GM19452 (cell line): ENCODE results near the gene RNH1.
A peak's percentile ranks its signal among the peaks of the same experiment; 100 is the strongest.

ENCODE experiments used
- ATAC-seq: cut with Tn5 transposase; IDR thresholded peaks from one replicate; pipeline ENCODE4 v1.9.1; 2021; ENCODE audit not compliant: unreplicated experiment

Gene RNH1

DNA sequence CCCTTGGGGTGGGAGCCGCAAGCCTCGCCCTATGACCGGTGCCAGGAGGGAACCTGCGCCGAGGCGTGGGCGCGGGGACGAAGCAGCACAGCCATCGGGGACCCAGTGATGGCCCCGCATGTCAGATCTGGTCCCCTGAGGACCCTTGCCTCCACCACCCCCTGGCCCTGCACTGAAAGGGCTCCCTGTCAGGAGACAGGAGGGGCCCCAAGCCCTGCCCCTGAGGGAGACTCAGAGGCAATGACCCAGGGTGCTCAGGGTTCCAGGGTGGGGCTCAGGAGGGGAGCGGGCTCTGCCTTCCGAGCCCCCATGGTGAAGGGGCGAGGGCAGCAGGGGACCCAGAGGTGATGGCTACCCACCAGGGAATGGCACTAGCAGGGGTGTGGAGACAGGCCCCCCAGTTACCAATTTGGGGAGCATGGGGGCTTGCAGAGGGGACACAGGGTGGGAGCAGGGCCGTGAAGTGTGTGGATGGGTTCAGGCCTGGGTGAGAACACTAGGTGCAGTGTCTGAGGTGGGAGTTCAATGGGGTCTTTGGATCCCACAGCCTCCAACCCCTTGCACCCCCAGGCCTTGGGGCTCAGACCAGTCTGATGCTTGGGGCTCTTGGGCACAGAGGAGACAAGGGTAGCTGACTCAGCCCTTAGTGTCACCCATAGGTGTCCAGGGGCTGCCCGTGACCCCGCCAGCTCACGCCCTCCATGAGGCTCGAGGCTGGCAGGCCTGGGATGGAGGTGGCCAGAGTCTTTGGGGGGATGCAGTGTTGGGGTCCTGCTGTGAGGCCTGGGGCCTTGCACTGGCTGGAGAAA is 30.8 kb upstream of the RNH1 start:
- no peak for ATAC-seq

DNA sequence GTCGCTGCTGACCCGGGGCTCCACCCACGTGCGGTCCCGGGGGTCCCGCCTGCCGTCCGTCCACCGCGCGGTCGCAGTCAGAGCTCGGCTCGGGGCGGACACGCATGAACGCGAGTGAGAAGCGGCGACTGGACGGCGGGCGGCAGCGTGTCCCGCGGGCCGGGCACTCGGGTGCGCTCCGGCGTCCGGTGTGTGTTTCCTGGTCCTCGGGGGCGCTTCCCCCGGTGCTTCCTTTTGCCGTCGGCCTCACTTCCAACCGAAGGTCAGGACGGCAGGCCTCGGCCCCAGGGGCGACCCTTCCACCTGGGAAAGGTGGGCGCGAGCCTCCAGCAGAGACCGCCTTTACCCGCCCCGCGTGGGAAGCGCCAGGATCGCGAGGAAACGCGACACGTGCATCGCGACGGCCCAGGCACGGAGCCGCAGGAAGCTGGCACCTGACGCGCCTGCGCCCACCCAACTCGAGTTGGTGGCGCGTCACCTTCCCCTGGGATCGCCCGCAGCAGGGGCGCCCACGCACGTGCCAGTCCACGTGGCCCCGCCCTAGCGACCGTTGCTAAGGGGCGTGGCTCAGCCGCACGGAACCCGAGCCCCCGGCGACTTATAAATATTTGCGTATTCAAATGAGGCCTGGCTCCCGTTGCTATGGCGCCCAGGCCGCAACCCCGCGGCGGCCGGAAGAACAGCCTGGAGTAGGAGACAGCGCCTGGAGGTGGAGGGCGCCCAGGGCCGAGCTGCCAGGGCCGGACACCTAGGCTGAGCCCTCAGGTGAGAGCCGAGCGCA is 30.0 kb upstream of the RNH1 start, which contains the start of gene LRRC56:
Gene LRRC56, plus strand, starts transcription at position 687 of the 781 bp plus-strand sequence. CDS start 3,158 bp downstream, outside the sequence.
- peak; percentile 52 for ATAC-seq

DNA sequence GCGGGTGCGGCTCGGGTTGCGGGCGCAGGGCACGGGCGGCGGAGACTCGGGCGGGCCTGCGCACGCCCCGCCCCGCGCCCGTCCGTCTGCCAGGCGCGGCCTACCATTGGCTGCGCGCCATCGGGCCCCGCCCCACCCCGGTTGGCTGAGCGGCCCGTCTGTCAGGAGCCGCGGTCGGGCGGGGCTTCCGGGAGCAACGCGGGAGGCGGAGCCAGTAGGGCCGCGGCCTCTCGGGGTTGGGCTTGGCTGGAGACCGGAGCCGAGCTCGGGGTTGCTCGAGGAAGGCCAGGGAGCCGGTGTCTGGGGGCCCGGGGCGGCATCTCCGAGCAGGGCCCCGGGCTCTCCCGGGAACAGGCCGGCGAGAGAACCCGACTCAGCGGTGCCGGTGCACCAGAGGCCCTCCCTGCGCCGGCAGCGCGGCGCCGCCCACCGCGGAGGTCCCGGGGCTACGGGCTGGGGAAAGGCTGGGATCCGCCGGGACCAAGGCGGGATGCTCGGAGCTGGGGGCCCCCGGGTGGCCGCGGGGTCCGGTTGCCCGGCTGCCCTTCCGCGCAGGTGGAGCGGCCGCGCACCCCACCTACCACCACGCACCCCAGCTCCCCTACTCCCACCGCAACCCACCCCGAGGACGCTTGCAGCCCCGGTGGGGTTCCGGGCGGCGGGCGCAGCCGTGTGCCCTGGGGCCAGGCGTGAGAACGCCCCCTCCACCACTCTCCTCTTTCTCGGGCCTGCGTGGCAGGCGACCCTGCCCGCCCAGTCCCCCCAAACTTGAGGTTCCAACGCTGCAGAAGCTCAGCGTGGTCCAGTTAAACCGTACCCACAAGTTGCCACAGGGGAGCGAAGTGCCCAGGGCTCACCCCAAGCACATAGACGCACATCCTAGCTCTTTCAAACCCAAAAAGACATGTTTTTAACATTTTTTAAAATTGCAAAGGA is 28.7 kb upstream of the RNH1 start, which contains the start of gene HRAS:
Gene HRAS, minus strand, starts transcription at position 58 of the 936 bp plus-strand sequence.
- ATAC-seq, result peak; percentile 62

DNA sequence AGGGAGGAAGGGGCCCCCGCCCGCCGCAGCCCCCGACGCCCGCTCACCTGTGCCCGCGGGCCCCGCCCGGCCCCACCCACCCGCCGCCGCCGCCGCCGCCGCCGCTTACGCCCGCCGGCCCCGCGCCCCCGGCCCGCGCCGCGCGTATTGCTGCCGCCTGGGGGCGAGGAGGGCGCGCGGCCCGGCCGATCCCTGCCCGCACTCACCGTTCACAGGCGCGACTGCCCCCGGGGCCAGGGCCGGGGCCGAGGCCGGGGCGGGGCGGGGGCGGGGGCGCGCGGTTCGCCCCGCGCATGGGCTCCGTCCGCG is 28.1 kb upstream of the RNH1 start:
- ATAC-seq, result no peak

DNA sequence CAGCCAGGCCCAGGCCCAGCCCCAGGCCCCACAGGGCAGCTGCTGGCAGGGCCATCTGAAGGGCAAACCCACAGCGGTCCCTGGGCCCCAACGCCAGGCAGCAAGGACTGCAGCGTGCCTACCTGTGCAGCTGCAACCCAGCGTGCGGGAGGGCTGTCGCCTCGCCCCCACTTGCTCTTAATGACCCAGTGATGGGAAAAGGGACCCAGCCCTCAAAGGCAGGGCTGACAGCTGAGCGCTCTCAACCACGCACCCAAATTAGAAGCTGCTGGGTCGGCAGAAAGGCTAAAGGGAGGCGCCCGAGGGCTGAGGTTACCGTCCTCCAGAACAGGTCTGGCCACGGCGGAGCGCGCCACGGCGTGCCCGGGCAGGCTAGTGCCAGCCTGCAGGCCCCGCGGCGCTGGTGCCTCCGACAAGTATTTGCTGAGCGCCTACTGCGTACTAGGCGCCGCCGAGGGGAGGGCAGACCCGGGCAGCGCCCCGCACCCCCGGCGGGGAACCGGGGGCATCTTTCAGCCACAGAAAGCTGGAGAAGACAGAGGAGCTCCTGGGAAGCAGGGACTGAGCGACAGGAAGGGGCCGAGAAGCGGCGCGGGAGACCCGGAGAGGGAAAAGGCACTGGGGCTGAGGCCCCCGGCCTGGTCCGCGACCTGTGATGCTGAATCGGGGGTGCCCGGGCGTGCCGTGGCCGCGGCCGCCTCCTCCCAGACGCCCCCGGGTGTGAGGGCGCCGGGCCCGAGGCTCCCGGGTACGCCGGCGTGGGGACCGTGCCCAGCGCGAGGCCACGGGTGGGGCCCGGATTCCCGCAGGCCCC is 27.6 kb upstream of the RNH1 start:
- ATAC-seq, result no peak

DNA sequence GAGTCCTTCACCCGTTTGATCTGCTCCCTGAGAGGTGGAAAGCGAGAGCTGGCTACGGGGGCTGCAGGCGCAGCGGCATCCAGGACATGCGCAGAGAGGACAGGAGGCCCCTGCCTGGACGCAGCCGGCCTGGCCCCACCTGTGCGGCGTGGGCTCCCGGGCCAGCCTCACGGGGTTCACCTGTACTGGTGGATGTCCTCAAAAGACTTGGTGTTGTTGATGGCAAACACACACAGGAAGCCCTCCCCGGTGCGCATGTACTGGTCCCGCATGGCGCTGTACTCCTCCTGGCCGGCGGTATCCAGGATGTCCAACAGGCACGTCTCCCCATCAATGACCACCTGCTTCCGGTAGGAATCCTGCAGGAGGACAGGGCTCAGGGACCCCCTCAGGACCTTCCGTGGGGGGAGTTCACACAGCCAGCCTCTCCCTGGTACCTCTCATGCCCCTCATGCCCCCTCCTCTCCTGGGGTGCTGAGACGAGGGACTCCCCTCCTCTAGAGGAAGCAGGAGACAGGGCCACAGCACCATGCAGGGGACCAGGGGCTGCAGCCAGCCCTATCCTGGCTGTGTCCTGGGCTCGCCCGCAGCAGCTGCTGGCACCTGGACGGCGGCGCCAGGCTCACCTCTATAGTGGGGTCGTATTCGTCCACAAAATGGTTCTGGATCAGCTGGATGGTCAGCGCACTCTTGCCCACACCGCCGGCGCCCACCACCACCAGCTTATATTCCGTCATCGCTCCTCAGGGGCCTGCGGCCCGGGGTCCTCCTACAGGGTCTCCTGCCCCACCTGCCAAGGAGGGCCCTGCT is 26.7 kb upstream of the RNH1 start:
- ATAC-seq, result no peak

DNA sequence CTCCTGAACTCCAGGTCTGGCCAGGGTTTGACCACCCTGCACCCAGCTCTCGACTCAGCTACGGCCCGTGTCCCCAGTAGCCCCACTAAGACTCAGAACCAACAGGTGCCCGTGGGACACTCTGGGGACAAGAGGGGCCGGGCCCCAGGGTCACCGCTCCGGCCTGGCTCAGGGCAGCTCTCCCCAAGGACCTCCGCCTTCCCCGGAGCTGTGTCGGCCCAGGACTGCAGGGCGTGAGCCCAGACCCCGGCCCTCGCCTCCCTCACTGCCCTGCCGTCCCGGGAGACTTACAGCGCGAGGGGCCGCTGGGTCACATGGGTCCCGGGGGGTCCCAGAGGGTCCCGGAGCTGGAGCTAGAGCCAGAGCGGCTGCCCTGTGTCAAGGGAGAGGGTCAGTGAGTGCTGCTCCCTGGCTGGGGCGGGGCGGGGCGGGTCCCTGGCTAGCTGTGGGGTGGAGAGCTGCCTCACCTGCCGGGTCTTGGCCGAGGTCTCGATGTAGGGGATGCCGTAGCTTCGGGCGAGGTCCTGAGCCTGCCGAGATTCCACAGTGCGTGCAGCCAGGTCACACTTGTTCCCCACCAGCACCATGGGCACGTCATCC is 26.0 kb upstream of the RNH1 start:
- no peak for ATAC-seq

DNA sequence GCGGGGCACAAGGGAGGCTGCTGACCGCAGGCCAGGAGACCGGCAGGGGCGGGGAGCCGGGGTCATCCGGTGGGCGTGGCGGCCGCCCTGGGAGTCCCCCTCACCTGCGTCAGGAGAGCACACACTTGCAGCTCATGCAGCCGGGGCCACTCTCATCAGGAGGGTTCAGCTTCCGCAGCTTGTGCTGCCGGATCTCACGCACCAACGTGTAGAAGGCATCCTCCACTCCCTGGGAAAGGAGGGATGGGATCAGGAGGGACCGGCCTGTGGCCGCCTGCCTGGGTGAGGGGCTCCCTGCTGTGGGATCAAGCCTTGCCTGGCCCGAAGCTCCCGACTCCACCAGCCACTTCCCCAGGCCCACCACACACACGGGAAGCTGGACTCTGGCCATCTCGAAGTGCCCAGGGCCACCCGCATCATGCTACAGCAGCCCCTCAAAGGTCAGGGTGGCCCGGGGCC is 25.5 kb upstream of the RNH1 start:
- no peak for ATAC-seq

DNA sequence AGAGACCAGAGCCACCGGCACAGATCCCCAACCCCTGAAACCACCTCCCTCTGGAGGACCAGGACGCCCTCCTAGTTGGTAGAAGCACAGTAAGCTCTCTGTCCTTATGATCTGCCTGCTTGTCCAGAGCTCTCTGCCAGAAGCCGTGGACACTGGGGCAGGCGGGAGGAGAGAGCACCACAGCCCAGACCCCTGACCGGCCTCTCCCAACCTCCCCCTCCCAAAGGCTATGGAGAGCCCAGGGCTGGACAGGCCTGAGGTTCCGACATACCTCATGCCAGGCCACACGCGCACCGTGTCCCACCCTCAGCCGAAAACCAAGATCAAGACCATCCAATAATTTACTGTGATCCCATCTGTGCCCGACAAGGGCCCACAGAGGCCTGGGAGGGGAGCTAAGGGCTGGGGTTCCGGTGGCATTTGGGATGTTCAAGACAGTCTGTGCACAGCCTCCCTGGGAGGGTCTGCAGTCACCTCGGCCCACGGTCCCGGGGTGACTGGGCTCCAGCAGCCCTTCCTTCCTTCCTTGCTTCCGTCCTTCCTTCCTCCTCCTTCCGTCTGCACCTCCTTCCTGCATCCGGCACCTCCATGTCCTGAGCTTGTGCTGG is 25.0 kb upstream of the RNH1 start:
- no peak for ATAC-seq

DNA sequence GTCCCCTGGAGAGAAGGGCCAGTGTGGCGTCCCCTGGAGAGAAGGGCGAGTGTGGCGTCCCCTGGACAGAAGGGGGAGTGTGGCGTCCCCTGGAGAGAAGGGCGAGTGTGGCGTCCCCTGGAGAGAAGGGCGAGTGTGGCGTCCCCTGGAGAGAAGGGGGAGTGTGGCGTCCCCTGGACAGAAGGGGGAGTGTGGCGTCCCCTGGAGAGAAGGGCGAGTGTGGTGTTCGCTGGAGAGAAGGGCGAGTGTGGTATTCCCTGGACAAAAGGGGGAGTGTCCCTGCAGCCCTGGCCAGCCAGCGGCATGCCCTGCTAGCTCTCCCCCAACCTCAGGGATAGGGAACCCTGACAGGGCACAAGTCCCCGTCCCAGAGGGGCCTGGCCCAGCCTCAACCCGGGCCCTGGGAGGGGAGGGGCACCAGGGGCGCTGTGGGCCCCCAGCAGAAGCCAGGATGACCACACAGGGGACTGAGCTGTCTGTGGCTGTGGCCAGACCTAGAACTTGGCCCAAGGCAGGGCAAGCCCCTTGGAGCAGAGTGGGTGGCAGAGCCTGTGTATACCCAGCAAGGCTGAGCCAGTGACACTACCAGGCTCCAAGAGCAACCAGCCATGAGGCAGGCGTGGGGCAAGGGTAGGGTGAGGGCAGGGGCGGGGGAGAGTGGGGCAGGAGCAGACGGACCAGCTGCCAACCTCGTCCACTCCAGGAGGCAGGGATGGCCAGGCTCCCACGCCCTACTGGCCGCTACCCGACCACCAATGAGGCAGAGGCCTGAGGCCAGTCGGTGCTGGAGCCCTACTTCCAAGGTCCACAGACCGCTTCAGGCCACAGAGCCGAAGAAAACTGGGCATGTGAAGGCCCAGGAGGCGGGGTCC is 24.2 kb upstream of the RNH1 start:
- no peak for ATAC-seq

DNA sequence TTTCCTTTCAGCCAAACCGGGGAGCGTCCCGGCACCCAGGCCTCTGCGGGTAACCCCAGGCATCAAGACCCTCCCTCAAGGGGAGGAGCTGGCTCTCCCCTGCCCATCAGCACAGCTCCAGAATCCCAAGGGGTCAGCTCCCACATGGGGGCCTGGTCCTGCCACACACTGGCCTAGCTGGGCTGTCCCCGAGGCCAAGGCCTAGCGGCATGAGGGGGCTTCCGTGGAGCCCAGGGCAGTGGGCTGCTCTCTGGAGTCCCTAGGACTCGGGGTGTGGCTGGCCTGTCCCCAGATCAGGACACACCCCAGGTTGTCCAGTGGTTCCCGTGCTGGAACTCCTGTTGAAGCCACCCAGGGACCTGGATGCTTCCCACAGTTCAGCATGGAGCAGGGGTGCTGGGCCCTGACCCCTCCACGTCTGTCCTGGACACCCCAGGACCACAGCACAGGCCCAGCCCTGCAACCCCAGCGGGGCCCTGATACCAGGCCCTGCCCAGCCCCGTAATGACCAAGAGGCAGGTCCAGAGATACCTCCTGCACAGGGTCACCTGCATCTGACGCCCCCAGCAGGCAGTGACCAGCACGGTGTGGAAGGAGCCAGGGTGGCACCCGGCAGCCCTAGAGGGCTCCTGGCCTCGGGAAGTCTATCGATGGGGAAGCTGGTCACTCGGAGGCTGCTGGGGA is 22.8 kb upstream of the RNH1 start:
- no peak for ATAC-seq

DNA sequence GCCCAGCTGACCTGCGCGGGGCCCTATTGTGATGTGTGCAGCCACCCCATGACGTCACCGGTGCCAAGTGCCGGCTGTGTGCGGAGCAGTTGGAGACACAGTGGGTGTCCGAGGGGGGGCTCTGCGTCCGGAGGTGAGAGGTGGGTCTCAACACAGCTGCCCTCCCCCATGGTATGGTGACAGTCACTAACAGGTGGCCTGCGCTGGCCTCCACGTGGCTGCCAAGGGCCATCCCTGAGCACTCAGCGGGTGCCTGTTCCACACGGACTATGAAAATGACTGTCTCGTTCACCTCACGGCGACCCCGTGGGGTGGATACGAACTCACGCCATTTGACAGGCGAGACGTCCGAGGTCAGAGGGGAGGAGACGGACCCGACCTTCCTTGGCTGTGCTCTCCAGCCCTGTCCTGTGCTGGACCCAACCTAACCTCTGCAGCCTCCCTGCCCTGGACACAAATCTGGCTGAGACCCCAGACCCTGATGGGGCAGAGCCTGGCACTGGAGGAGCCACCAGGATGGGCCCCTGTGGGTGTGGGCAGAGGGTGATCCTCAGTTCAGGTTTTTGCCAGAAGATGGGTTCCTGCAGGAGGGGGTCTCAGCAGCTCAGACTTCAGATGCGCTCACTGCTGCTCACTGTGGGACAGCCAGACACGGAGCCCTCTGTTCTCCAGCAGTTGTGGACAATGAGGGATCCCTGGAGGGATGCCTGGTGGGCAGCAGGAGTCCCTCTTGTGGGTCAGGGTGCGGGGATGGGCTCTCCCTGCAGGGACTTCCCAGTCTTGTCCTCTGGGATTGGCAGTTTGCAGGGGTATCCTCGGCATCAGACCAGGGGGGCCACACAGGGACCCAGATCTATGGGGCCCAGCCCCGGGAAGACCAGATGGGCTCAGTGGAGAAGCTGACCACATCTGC is 22.0 kb upstream of the RNH1 start:
- no peak for ATAC-seq

DNA sequence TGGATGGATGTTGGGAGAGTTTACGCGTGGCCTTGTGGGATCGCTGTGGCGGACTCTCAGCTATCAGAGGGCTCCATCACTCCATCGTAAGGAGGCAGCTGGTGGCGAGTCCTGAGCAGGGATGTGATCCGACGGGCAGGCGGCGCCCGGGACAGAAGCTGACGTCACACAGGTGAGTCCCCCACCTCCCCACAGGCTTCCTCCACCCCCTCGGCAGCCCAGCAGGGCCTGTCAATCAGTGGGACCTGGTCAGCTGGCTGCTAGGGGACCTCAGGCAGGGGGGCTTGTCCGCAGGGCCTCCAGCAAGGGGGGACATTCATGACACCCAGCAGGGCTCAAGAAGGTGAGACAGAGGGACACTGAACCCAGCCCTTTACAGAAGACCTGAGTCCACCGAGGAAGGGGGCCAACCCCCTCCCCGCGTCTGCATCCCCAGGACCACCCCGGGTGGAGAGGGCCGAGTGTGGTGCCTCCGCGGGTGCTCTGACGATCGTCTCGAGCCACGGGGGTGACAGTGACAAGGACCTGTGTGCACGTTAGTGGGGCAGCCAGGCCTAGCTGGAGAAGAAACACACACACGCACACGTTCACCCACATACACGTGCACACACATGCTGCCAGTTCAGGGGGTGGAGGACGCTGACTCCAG is 21.2 kb upstream of the RNH1 start:
- no peak for ATAC-seq

DNA sequence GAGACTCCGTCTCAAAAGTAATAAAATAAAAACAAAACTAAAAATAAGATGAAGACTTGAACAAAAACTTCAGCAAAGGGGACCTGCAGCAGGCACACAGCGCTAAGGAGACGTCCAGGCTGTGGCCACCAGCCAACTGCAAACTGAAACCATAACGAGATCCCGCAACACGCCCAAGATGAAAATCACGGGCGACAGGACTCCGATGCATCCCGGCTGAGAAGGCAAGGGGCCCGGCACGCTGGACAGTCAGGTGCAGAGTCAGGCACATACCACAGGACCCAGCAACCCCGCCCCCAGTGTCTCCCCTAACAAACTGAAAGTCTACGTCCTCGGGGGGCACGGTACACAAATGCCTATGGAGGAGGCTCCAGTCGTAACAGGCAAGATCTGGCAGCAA is 19.1 kb upstream of the RNH1 start:
- no peak for ATAC-seq

DNA sequence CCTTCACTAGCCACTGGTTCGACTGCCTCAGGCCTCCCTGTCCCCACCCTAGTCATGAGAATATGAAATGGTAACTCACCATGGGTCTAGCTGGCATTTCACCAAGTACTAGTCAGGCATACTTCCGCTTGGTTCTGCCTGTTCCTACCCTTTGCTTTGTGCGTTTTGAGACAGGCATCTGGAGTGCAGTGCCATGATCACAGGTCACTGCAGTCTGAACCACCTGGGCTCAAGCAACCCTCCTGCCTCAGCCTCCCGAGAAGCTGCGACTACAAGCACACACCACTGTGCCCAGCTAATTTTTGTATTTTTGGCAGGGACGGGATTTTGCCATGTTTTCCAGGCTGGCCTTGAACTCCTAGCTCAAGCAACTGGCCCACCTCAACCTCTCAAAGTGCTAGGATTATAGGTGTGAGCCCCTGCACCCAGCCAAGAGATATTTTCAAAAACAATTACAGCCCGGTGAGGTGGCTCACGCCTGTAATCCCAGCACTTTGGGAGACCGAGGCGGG is 14.2 kb upstream of the RNH1 start:
- ATAC-seq, result no peak
